ENCODE measurements around the gene GPR158.

The GPR158 gene

GRCh38 chr10:25191162-25191895 lies 16.5 kb downstream of the GPR158 start:
- no peak for DNase-seq (ENCODE audit: low spot score)

GRCh38 chr10:25198151-25198550 lies 23.4 kb downstream of the GPR158 start:
- no peak for DNase-seq (ENCODE audit: low spot score)

- DNase-seq (ENCODE audit: low spot score) = no peak
Observed at GRCh38 chr10:25206693-25207414, 32.1 kb downstream of the GPR158 start.

- DNase-seq (ENCODE audit: low spot score) = no peak
Observed at GRCh38 chr10:25209618-25210017, 34.8 kb downstream of the GPR158 start.

DNA sequence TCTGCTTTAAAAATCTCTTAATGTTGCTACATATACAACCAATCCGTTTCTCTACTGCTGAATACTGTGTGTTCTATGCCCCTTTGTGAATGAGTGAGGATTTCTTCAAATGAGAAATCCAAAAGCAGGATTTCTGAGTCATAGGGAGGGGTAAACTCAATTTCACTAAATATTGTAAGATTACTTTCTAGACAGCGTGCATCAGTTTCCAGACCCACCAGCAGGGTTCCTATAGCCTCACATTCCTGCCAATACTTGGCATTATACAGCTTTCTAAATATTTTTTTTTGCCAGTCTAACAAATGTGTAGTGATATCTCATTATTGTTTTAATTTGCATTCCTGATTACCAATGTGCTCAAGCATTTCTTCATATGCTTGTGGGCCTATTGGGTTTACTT lies 35.5 kb downstream of the GPR158 start:
- no peak for DNase-seq (ENCODE audit: low spot score)

- no peak for DNase-seq (ENCODE audit: low spot score)
Observed at GRCh38 chr10:25220156-25220555, 45.4 kb downstream of the GPR158 start.

GRCh38 chr10:25222085-25222660 lies 47.4 kb downstream of the GPR158 start:
- DNase-seq (ENCODE audit: low spot score) = no peak

- no peak for DNase-seq (ENCODE audit: low spot score)
Observed at GRCh38 chr10:25226775-25227682, 52.2 kb downstream of the GPR158 start.

DNA sequence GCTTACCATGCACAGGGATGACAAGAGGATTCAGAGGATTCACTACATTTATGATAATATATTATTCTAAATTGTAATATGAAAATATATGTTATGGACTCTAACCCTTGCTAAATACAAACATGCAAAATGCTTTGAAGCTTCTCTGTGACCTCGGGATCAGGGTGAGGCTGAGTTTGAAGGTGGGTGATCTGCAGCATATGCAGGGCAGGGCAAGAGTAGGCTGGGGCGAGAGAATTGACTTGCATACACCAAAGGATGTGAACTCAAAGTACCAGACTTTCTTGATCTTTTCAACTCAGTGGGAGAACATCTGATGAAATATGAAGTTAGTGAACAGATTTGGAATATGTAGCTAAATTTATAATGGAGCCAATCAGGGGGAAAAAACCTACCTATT lies 57.0 kb downstream of the GPR158 start:
- no peak for DNase-seq (ENCODE audit: low spot score)

- DNase-seq (ENCODE audit: low spot score) = no peak
Observed at GRCh38 chr10:25232204-25232603, 57.4 kb downstream of the GPR158 start.

DNA sequence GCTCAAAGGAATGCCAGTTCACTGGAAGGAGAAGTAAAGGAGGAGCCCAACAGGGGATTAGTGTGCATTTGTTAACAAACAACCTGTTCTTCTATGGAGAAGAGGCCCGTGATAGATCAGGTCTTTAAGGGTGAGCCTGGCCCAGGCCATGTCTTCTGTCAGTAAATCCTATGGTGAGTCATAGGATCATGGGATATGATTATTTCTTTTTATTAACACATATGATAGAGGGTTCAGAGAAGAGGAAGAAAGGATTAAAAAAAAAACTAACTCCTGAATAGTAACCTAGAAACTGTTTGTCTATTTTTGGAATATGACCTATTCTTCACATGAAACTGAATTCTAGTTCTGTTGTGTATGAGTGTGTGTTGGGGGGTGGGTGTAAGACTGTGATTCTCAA lies 70.4 kb downstream of the GPR158 start:
- no peak for DNase-seq (ENCODE audit: low spot score)

GRCh38 chr10:25257646-25258045 lies 82.8 kb downstream of the GPR158 start:
- DNase-seq (ENCODE audit: low spot score) = no peak

DNA sequence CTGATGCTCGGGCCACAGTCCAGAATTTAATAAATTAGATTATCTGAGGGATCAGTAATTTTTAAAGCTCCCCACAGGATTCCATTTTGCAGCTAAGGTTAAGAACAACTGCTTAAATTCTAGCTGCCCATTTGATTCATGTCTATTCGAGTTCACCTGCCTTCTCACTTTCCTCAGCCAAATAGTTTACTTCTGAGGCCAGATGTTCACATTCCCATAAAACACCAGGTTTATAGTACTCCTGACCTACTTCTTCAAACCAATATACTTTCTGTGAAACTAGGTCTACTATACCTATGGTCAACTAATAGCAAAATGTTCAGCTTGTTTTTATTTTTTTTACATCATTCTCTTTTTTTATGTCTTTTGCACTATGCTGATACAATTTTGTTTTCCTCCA lies 86.3 kb downstream of the GPR158 start:
- no peak for DNase-seq (ENCODE audit: low spot score)

- DNase-seq (ENCODE audit: low spot score) = no peak
Observed at GRCh38 chr10:25261558-25261957, 86.8 kb downstream of the GPR158 start.

DNA sequence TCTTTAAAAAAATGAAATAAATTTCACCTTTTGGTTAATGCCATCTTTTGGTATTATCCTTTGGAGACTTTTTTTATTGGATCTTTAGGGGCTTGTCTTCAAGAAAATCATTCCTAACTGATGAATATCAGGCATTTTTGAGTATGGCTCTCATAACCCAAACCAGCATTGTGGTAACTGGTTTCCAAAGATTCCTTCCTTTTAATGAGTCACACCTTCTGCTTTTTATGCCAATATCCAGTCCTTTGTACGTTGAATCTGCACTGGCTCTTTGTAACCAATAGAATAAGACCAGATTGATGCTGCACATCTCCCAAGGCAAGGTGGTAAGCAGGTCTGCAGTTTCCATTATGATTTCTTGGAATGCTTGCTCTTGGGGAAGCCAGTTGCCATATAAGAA lies 89.1 kb downstream of the GPR158 start:
- DNase-seq (ENCODE audit: low spot score) = no peak

GRCh38 chr10:25278180-25278579 lies 103.4 kb downstream of the GPR158 start:
- DNase-seq (ENCODE audit: low spot score) = no peak

DNA sequence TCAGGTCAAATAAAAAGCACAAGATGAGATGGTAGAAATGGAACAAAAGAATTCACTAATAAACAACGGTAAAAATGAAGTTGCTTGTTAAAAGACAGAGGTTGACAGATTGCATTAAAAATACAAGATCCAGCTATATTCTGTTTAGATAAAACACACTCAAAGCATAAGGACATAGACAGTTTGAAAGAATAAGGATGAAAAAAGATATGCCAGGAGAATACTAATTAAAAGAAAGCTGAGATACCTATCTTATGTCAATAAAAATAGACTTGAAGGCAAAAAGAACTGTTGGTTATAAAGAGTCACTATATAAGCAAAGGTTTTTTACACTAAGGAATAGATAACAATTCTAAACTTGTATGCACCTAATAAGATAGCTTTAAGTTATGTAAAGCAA lies 105.3 kb downstream of the GPR158 start:
- DNase-seq (ENCODE audit: low spot score) = no peak

GRCh38 chr10:25280573-25280972 lies 105.8 kb downstream of the GPR158 start:
- no peak for DNase-seq (ENCODE audit: low spot score)

DNA sequence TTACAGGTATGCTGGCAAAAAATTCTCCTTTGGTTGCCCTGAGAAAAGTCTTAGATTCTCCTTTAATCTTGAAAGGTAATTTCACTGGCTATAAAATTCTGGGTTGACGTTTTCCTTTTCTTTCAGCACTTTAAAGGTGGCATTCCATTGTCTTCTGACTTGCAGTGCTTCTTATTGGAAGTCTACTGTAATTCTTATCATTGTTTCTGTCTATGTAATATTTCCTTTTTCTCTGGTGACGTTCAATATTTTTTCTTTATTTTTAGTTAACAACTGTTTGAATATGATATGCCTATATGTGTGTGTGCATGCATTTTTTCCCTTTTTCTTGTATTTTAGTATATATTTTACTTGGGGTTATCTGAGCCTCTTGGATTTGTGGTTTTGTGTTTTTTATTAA lies 111.0 kb downstream of the GPR158 start:
- DNase-seq (ENCODE audit: low spot score) = no peak

GRCh38 chr10:25288181-25288580 lies 113.4 kb downstream of the GPR158 start:
- DNase-seq (ENCODE audit: low spot score) = no peak

- no peak for DNase-seq (ENCODE audit: low spot score)
Observed at GRCh38 chr10:25294032-25294926, 119.5 kb downstream of the GPR158 start.
